Heart left ventricle (tissue), 16 donors: ENCODE measurements around the gene RBMS3. TPM values are rescaled to one million over a fixed set of nuclear protein-coding genes. Genes with fewer than 3 reads are reported as not detected.

Source experiments
- ATAC-seq, 4 donors: fragments of 200-7000 bp; cut with Tn5 transposase; one replicate each; pipeline ENCODE4 v1.9.1; 2020 to 2022; ENCODE audit warnings: moderate library complexity in 4 of 4, mild to moderate bottlenecking in 3 of 4, moderate number of reproducible peaks in 1 of 4
- DNase-seq, 5 donors: peaks; one replicate each; pipeline ENCODE4 v3.0.0-alpha.2; 2020
- H3K27ac ChIP-seq, 12 donors: fragments of 200-600 bp; sonication (generic) in 4 of 12; one replicate each; pipeline versions ENCODE4 v1.5.0 to v1.8.0; 2016 to 2022; ENCODE audit warnings: mild to moderate bottlenecking in 2 of 12
- H3K27me3 ChIP-seq, 9 donors: fragments of 200-600 bp; sonication (generic) in 2 of 9; one replicate each; pipeline versions ENCODE4 v1.5.1 to v1.8.0; 2016 to 2022; ENCODE audit warnings: mild to moderate bottlenecking in 3 of 9
- H3K36me3 ChIP-seq, 9 donors: fragments of 200-600 bp; sonication (generic) in 2 of 9; one replicate each; pipeline versions ENCODE4 v1.5.0 to v1.8.0; 2018 to 2022; ENCODE audit warnings: mild to moderate bottlenecking in 2 of 9
- H3K4me1 ChIP-seq, 12 donors: fragments of 200-600 bp; sonication (generic) in 4 of 12; one replicate each; pipeline versions ENCODE4 v1.5.0 to v1.8.0; 2016 to 2022; ENCODE audit warnings: mild to moderate bottlenecking in 3 of 12
- H3K4me3 ChIP-seq, 12 donors: fragments of 200-600 bp; sonication (generic) in 4 of 12; one replicate each; pipeline versions ENCODE4 v1.5.0 to v1.8.0; 2017 to 2022; ENCODE audit warnings: mild to moderate bottlenecking in 9 of 12, moderate library complexity in 4 of 12
- H3K9me3 ChIP-seq, 12 donors: fragments of 200-600 bp; sonication (generic) in 4 of 12; one replicate each; pipeline versions ENCODE4 v1.5.0 to v1.8.0; 2016 to 2022; ENCODE audit warnings: mild to moderate bottlenecking in 1 of 12
- POLR2A ChIP-seq, 2 donors: fragments of 450-650 bp; IDR thresholded peaks; one replicate each; pipeline ENCODE4 v1.6.1; 2017; ENCODE audit warnings: antibody characterized with exemption in 2 of 2, mild to moderate bottlenecking in 2 of 2, moderate library complexity in 2 of 2
- WGBS, 4 donors: extraction: QIAGEN DNeasy Blood & Tissue Kit in 2 of 4; methylation state at CpG; one replicate each; pipeline versions ENCODE4 v1.1.5 to v1.1.7; 2013 to 2018; 5-methylcytosine and 5-hydroxymethylcytosine counted together
- intact Hi-C, 10 donors: fragments of 100-400 bp; cut with DNase I; formaldehyde crosslinking; loops; one replicate each; pipeline versions ENCODE4 v1.11.1 to v1.14.2; 2022
- polyA plus RNA-seq, 2 donors: library from polyadenylated mRNA; stranded (reverse); fragments of 200-250 nt; gene quantifications; one replicate each; pipeline ENCODE4 v1.2.3, GENCODE V29; 2013
- total RNA-seq, 9 donors: library from RNA; depleted of rRNA in 2 of 9; stranded (reverse); fragments of >200 nt in 2 of 9; fragmentation: NEBNext Ultra II Directional in 3 of 9; extraction: Animal tissue kit (Norgen Biotek cat#: 25700) in 3 of 9; gene quantifications; one replicate each; pipeline versions ENCODE4 v1.1.0 to v1.2.4, GENCODE V29; 2016 to 2023
- TF ChIP-seq, protein P1 (sequence below), 12 donors: fragments of 200-600 bp; sonication (generic) in 4 of 12; IDR thresholded peaks; one replicate each; pipeline versions ENCODE4 v1.5.0 to v1.8.0; 2018 to 2022; ENCODE audit warnings: antibody characterized with exemption in 12 of 12, mild to moderate bottlenecking in 5 of 12
- donor health status: ischemic (EF 13 %, LVEDD 7.1; RV severe dilation, severe dysfunction).
- donor health status: healthy with polysubstance abuse.
- donor health status: DM: no; HTN: yes; CAD: no.
- donor health status: DM: no; HTN: no; CAD: no.
- donor health status: ischemic (EF 25% LVEDD 6.9; RV normal size, moderate dysfunction).
- donor health status: ischemic (EF 25% LVEDD 5.7; RV mildly dilated, moderate dysfunction).
- donor health status: healthy.
- donor health status: DM: yes; HTN: yes; CAD: no.
- donor health status: ischemic (EF 35%, LVEDD 5.7; RV mildly dilated, moderate dysfunction).
- donor health status: nonischemic (EF 11% LVEDD 7.7; RV severe dilation, severe dysfunction).
- donor health status: DM: yes; HTN: yes; CAD: no.
- donor health status: PGD.
- donor health status: ischemic (EF 29% LVEDD 5.4; RV normal size, mild dysfunction).
- donor health status: nonischemic (EF 23%, LVEDD 6.1; RV moderate dilation, normal function).

RBMS3 gene
- total and polyA plus RNA-seq, 11 donors, result 4.8 to 35.6 (median 26.1) TPM

DNA sequence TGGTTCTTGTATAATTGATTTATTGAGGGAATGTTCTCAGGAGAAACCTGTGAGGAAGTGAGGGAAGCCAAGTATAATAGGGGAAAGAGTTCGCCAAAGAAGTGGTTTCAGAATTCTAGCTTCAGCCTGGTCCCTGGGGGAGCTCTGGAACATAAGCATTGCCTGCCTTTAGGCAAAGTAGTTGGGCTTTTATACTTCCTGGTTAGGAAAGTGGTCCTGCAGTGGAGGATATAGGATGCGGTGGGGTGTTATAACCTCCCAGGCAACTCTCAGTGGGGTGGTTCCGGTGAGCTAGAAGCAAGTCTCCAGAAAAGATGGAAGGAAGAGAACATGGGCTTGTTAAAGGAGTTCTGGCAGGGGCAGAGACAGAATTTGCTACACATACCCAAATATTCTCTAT is 22.7 kb upstream of the RBMS3 start:
- DNase-seq (no peak), ATAC-seq (no peak)
- WGBS, 4 donors, result 92 to 95% (median 93%) methylated on average over 3 of the region's 3 CpGs
- TF ChIP-seq, protein P1, sequence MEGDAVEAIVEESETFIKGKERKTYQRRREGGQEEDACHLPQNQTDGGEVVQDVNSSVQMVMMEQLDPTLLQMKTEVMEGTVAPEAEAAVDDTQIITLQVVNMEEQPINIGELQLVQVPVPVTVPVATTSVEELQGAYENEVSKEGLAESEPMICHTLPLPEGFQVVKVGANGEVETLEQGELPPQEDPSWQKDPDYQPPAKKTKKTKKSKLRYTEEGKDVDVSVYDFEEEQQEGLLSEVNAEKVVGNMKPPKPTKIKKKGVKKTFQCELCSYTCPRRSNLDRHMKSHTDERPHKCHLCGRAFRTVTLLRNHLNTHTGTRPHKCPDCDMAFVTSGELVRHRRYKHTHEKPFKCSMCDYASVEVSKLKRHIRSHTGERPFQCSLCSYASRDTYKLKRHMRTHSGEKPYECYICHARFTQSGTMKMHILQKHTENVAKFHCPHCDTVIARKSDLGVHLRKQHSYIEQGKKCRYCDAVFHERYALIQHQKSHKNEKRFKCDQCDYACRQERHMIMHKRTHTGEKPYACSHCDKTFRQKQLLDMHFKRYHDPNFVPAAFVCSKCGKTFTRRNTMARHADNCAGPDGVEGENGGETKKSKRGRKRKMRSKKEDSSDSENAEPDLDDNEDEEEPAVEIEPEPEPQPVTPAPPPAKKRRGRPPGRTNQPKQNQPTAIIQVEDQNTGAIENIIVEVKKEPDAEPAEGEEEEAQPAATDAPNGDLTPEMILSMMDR (IDR thresholded peaks at IDR 0.05), result no peak
- no peak for TF ChIP-seq POLR2A (IDR thresholded peaks at IDR 0.05)
- intact Hi-C loops, result no loop called here
- no peaks in the 10 kb centered on the region for H3K27me3 ChIP-seq
- no peak overlapping the region for H3K27ac ChIP-seq
- no peaks in the 10 kb centered on the region for H3K36me3 ChIP-seq
- no peaks in the 10 kb centered on the region for H3K9me3 ChIP-seq
- H3K4me1 ChIP-seq, result peaks cover 0 to 2% (median 0%) of the 10 kb centered on the region in 12 donors
- no peak overlapping the region for H3K4me3 ChIP-seq

- DNase-seq, result no peak
- H3K4me1 ChIP-seq, result no peaks in the 10 kb centered on the region
- H3K27ac ChIP-seq, result no peak overlapping the region
- no peak overlapping the region for H3K4me3 ChIP-seq
- TF ChIP-seq, protein P1 (IDR thresholded peaks at IDR 0.05), result no peak
- TF ChIP-seq POLR2A (IDR thresholded peaks at IDR 0.05), result no peak
- ATAC-seq, result no peak
- H3K36me3 ChIP-seq, result peaks cover 0 to 5% (median 0%) of the 10 kb centered on the region in 9 donors
- intact Hi-C loops, result no loop called here
- H3K9me3 ChIP-seq, result no peaks in the 10 kb centered on the region
- H3K27me3 ChIP-seq, result no peaks in the 10 kb centered on the region
- WGBS, 4 donors, result 87 to 94% (median 89%) methylated on average over 2 of the region's 2 CpGs
Observed at GRCh38 chr3:29261119-29261518, 19.8 kb upstream of the RBMS3 start.

DNA sequence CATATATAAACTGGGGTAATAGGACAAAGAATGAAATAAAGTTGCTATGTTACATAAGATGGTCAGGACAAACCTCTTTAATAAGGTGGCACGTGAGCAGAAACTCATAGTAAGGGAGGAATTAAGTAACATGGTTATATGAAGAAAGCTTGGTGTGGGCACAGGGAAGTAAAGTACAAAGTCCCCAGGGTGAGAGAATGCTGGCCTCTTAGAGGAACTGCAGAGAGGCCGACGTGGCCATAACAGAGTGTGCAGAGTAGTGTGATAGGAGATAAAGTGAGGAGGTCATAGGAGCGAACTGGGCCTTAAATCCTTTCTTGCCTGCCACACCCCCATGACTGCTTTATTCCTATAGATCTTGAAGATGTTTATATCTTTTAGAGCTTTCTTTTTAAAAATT is 17.4 kb upstream of the RBMS3 start:
- TF ChIP-seq, protein P1 (IDR thresholded peaks at IDR 0.05), result no peak
- no peak for TF ChIP-seq POLR2A (IDR thresholded peaks at IDR 0.05)
- Histone ChIP-seq H3K4me3 (no peak overlapping the region), H3K4me1 (no peaks in the 10 kb centered on the region), H3K27ac (no peak overlapping the region), H3K27me3 (no peaks in the 10 kb centered on the region), H3K36me3 (peaks cover 0 to 5% (median 0%) of the 10 kb centered on the region in 9 donors), H3K9me3 (no peaks in the 10 kb centered on the region)
- 91 to 97% (median 95%) methylated on average over 4 of the region's 4 CpGs for WGBS, 4 donors
- DNase-seq (no peak), ATAC-seq (no peak)
- intact Hi-C loops, result no loop called here

DNA sequence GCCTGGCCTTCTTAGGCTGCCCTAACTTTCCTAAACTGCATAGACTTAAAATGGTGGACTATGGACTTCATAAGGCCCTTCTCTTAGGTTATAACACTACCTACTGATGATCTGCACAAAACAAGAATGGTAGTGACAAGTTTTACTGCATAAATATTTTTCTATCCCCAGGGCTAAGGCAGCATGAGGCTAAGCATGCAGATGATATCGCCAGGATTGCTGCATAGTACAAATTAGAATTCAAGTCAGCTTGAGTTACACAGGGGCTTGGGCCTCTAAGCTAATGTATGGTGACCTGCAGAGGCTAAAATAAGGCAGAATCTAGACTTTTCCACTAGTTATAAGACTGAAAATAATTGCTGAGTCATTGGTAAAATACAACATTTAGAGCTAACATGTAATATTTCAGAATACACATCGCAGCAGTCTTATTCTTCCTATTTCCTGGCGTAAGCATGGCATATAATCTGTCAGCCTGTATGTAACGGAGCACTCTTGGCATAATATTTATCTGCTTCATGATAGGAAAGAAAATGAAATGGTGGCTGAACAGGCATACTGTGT is 15.3 kb upstream of the RBMS3 start:
- H3K4me1 ChIP-seq, result no peaks in the 10 kb centered on the region
- H3K27ac ChIP-seq, result no peak overlapping the region
- DNase-seq (no peak), ATAC-seq (no peak)
- H3K27me3 ChIP-seq, result no peaks in the 10 kb centered on the region
- 93 to 97% (median 95%) methylated on average over 4 of the region's 4 CpGs for WGBS, 4 donors
- TF ChIP-seq, protein P1 (IDR thresholded peaks at IDR 0.05), result no peak
- TF ChIP-seq POLR2A (IDR thresholded peaks at IDR 0.05), result no peak
- no peak overlapping the region for H3K4me3 ChIP-seq
- H3K9me3 ChIP-seq, result no peaks in the 10 kb centered on the region
- intact Hi-C loops, result no loop called here
- H3K36me3 ChIP-seq, result peaks cover 0 to 5% (median 0%) of the 10 kb centered on the region in 9 donors
